SK-N-SH (cell line): ENCODE measurements around the gene COL8A1. TPM values are rescaled to one million over a fixed set of nuclear protein-coding genes. Genes with fewer than 3 reads are reported as not detected.
A peak's percentile ranks its signal among the peaks of the same experiment; 100 is the strongest.

Experiments used
- CTCF ChIA-PET: fragments of 300-600, 350-600 bp; formaldehyde crosslinking; extraction: SDS; loops from one replicate; lab custom pipeline; 2021; lab: Yijun Ruan, JAX
- POLR2A ChIA-PET: fragments of 350-600 bp; sonication (Branson Sonifier 250); formaldehyde crosslinking; extraction: SDS; loops from one replicate; lab custom pipeline; 2020; ENCODE audit warnings: antibody characterized with exemption, inconsistent platforms; lab: Yijun Ruan, JAX
- DNase-seq: peaks from one replicate; pipeline ENCODE4 v3.0.0; 2012
- H2AFZ ChIP-seq: fragments of 200-600 bp; sonication (generic); 2 replicates; pipeline ENCODE4 v1.8.1; 2016; ENCODE audit warnings: antibody characterized with exemption, mild to moderate bottlenecking, low read depth
- H3F3A ChIP-seq: fragments of 200-600 bp; sonication (generic); replicated peaks from 2 replicates; pipeline ENCODE3; 2016; ENCODE audit warnings: antibody characterized with exemption, mild to moderate bottlenecking; ENCODE audit not compliant: insufficient read depth
- H3K27ac ChIP-seq, 2 experiments: fragments of 200-500 bp in 1 of 2; fragments of 200-600 bp in 1 of 2; sonication (Bioruptor generic) in 1 of 2; sonication (generic), shearing (Covaris generic) in 1 of 2; 2 replicates each; pipeline versions ENCODE4 v1.5.1 to v1.6.1; 2014 to 2016; ENCODE audit warnings: low read depth in 2 of 2, inconsistent platforms in 1 of 2, low read length in 1 of 2, mild to moderate bottlenecking in 1 of 2, mixed read lengths in 1 of 2
- H3K27me3 ChIP-seq: fragments of 200-600 bp; sonication (generic), shearing (Covaris generic); 2 replicates; pipeline ENCODE4 v1.6.1; 2016; ENCODE audit warnings: mixed run types; ENCODE audit not compliant: insufficient read depth
- H3K36me3 ChIP-seq, 2 experiments: fragments of 200-500 bp in 1 of 2; fragments of 200-600 bp in 1 of 2; sonication (Bioruptor generic) in 1 of 2; sonication (generic) in 1 of 2; replicated peaks in 1 of 2; 2 replicates each; pipeline versions ENCODE3 to v1.5.1; 2014 to 2016; ENCODE audit warnings: low read length in 1 of 2, mild to moderate bottlenecking in 1 of 2; ENCODE audit not compliant: insufficient read depth in 2 of 2, control insufficient read depth in 1 of 2
- H3K4me1 ChIP-seq, 2 experiments: fragments of 200-500 bp in 1 of 2; fragments of 200-600 bp in 1 of 2; sonication (Bioruptor generic) in 1 of 2; sonication (generic), shearing (Covaris generic) in 1 of 2; 2 replicates each; pipeline versions ENCODE4 v1.5.1 to v1.6.1; 2014 to 2016; ENCODE audit warnings: low read depth in 1 of 2, low read length in 1 of 2, mixed run types in 1 of 2; ENCODE audit not compliant: insufficient read depth in 2 of 2, control insufficient read depth in 1 of 2
- H3K4me2 ChIP-seq: fragments of 200-600 bp; sonication (generic), shearing (Covaris generic); 2 replicates; pipeline ENCODE4 v1.6.1; 2017; ENCODE audit warnings: mixed run types
- H3K4me3 ChIP-seq, 2 experiments: fragments of 200-500 bp in 1 of 2; fragments of 200-600 bp in 1 of 2; sonication (Bioruptor generic) in 1 of 2; sonication (generic), shearing (Covaris generic) in 1 of 2; 2 replicates each; pipeline versions ENCODE4 v1.5.1 to v1.8.1; 2014 to 2016; ENCODE audit warnings: low read depth in 2 of 2, inconsistent platforms in 1 of 2, low read length in 1 of 2, mild to moderate bottlenecking in 1 of 2, mixed read lengths in 1 of 2, moderate library complexity in 1 of 2
- H3K79me2 ChIP-seq: fragments of 200-600 bp; sonication (generic); 2 replicates; pipeline ENCODE4 v1.8.1; 2017; ENCODE audit warnings: mild to moderate bottlenecking; ENCODE audit not compliant: insufficient read depth
- H3K9ac ChIP-seq: fragments of 200-600 bp; sonication (generic); 2 replicates; pipeline ENCODE4 v1.6.1; 2017; ENCODE audit warnings: mixed run types
- H3K9me2 ChIP-seq: fragments of 200-600 bp; sonication (generic); 2 replicates; pipeline ENCODE4 v1.6.1; 2017; ENCODE audit warnings: mixed run types
- H3K9me3 ChIP-seq: fragments of 200-600 bp; sonication (generic); 2 replicates; pipeline ENCODE4 v1.6.1; 2017; ENCODE audit warnings: mixed run types, mild to moderate bottlenecking, moderate library complexity
- H4K20me1 ChIP-seq: fragments of 200-600 bp; sonication (generic); 2 replicates; pipeline ENCODE4 v1.6.1; 2017; ENCODE audit warnings: mild to moderate bottlenecking, mixed run types; ENCODE audit not compliant: insufficient read depth
- ELF1 ChIP-seq: IDR thresholded peaks from 2 replicates; pipeline ENCODE4 v1.4.0; 2012
- FOSL2 ChIP-seq: IDR thresholded peaks from 2 replicates; pipeline ENCODE4 v1.4.0; 2012; ENCODE audit warnings: low read depth, mild to moderate bottlenecking, moderate library complexity, borderline replicate concordance
- NFIC ChIP-seq: IDR thresholded peaks from 2 replicates; pipeline ENCODE4 v1.4.0; 2012; ENCODE audit warnings: borderline replicate concordance
- NRF1 ChIP-seq: IDR thresholded peaks from 2 replicates; pipeline ENCODE4 v1.6.1; 2012; ENCODE audit warnings: low read depth, mild to moderate bottlenecking, low read length
- TAF1 ChIP-seq: IDR thresholded peaks from 2 replicates; pipeline ENCODE4 v1.6.1; 2012; ENCODE audit warnings: low read depth, mild to moderate bottlenecking, low read length, moderate library complexity, borderline replicate concordance
- TCF12 ChIP-seq: IDR thresholded peaks from 2 replicates; pipeline ENCODE4 v1.4.0; 2012
- TEAD4 ChIP-seq: IDR thresholded peaks from 2 replicates; pipeline ENCODE4 v1.4.0; 2012; ENCODE audit warnings: mild to moderate bottlenecking, borderline replicate concordance; ENCODE audit not compliant: insufficient read depth
- USF2 ChIP-seq: fragments of 150-350 bp; IDR thresholded peaks from 2 replicates; pipeline ENCODE4 v1.6.1; 2017; ENCODE audit warnings: antibody characterized with exemption, low read length, low read depth, borderline replicate concordance
- YY1 ChIP-seq: IDR thresholded peaks from 2 replicates; pipeline ENCODE4 v1.4.0; 2012; ENCODE audit warnings: low read depth, mild to moderate bottlenecking
- ZBTB33 ChIP-seq: IDR thresholded peaks from 2 replicates; pipeline ENCODE4 v1.4.0; 2012; ENCODE audit warnings: low read depth, borderline replicate concordance
- WGBS: methylation state at CpG from one replicate; pipeline ENCODE4 v1.1.6; 2017; ENCODE audit warnings: low lambda C conversion rate; 5-methylcytosine and 5-hydroxymethylcytosine counted together
- polyA plus RNA-seq, 3 experiments: library from polyadenylated mRNA; depleted of rRNA; stranded (reverse); fragments of >200 nt; gene quantifications; 2 replicates each; pipeline ENCODE4 v1.2.3, GENCODE V29; 2012
- TF ChIP-seq, protein P1 (sequence below): IDR thresholded peaks from 2 replicates; pipeline ENCODE4 v1.6.1; 2012; ENCODE audit warnings: mild to moderate bottlenecking, low read depth, low read length, moderate library complexity
- TF ChIP-seq, protein P2 (sequence below): IDR thresholded peaks from 2 replicates; pipeline ENCODE4 v1.4.0; 2012; ENCODE audit warnings: low read depth

COL8A1 gene
- polyA plus RNA-seq, 1 of the 3 experiments (the other 2 are of a cell fraction) = 4.0 TPM

DNA sequence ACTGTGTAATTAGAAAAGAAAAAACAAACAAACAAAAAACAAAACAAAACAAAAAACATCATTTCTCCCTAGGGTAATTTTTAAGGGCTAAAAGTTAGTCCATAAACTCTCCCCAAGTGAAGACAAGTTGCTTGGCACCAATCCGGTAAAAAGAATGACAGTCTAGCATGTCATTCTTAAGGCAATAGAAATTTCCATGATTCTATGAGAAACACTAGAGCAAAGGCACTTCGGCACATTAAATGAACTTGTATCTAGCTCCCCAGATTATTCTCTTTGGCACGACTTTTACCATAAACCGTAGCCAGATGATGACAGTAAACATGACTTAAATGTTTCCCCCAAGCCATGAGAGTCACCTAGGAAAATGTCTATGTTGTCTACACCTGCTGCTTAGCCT lies 10.1 kb downstream of the COL8A1 start:
- ChIA-PET CTCF (interaction anchor here (4.7 kb wide), 1 partner anchor 105 kb away, joined by 19 read pairs; no protein-coding TSS in a partner anchor), POLR2A (no interaction called here)
- no peak overlapping the region for H2AFZ ChIP-seq
- peak overlapping the region; percentile 34 to 54; a peak in 2 of 4 replicates for H3K27ac ChIP-seq
- H3K9me2 ChIP-seq = no peaks in the 10 kb centered on the region
- TF ChIP-seq NFIC = no peak
- TF ChIP-seq, protein P1, sequence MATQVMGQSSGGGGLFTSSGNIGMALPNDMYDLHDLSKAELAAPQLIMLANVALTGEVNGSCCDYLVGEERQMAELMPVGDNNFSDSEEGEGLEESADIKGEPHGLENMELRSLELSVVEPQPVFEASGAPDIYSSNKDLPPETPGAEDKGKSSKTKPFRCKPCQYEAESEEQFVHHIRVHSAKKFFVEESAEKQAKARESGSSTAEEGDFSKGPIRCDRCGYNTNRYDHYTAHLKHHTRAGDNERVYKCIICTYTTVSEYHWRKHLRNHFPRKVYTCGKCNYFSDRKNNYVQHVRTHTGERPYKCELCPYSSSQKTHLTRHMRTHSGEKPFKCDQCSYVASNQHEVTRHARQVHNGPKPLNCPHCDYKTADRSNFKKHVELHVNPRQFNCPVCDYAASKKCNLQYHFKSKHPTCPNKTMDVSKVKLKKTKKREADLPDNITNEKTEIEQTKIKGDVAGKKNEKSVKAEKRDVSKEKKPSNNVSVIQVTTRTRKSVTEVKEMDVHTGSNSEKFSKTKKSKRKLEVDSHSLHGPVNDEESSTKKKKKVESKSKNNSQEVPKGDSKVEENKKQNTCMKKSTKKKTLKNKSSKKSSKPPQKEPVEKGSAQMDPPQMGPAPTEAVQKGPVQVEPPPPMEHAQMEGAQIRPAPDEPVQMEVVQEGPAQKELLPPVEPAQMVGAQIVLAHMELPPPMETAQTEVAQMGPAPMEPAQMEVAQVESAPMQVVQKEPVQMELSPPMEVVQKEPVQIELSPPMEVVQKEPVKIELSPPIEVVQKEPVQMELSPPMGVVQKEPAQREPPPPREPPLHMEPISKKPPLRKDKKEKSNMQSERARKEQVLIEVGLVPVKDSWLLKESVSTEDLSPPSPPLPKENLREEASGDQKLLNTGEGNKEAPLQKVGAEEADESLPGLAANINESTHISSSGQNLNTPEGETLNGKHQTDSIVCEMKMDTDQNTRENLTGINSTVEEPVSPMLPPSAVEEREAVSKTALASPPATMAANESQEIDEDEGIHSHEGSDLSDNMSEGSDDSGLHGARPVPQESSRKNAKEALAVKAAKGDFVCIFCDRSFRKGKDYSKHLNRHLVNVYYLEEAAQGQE = no peak
- TF ChIP-seq, protein P2, sequence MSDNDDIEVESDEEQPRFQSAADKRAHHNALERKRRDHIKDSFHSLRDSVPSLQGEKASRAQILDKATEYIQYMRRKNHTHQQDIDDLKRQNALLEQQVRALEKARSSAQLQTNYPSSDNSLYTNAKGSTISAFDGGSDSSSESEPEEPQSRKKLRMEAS = no peak
- TF ChIP-seq YY1 = no peak
- no peak for TF ChIP-seq ELF1
- TF ChIP-seq NRF1 = no peak
- TF ChIP-seq TAF1 = no peak
- no peak for TF ChIP-seq FOSL2
- no peak for TF ChIP-seq ZBTB33
- no peak for TF ChIP-seq USF2
- no peak for TF ChIP-seq TEAD4
- TF ChIP-seq TCF12 = no peak
- H3K4me1 ChIP-seq = no peaks in the 10 kb centered on the region; a peak in 2 of 4 replicates
- no peak overlapping the region for H3K4me2 ChIP-seq
- peaks cover 7% of the 10 kb centered on the region; the same call in 1 of the 2 replicates for H3K27me3 ChIP-seq
- no peak for DNase-seq
- H3K79me2 ChIP-seq = no peaks in the 10 kb centered on the region
- no peaks in the 10 kb centered on the region for H3F3A ChIP-seq
- no peaks in the 10 kb centered on the region for H4K20me1 ChIP-seq
- no peak overlapping the region for H3K9ac ChIP-seq
- H3K9me3 ChIP-seq = no peaks in the 10 kb centered on the region
- H3K4me3 ChIP-seq = no peak overlapping the region
- H3K36me3 ChIP-seq = no peaks in the 10 kb centered on the region
- WGBS = 9% methylated on average over 4 of the region's 4 CpGs
